Measurements from ENCODE around the gene VPS50. TPM values are rescaled to one million over a fixed set of nuclear protein-coding genes. Genes with fewer than 3 reads are reported as not detected.

VPS50 gene
- total and polyA plus RNA-seq, 10 of the 15 experiments (the other 5 are each of a cell fraction or from before 2014, with no cell fraction given): 4.0 to 22.0 (median 16.2) TPM

- peak; percentile 50; the same call in 1 of the 2 replicates for TF ChIP-seq ATF7 (IDR thresholded peaks at IDR 0.05; ENCODE audit: low read depth)
- TF ChIP-seq POU2F2 (IDR thresholded peaks at IDR 0.05; ENCODE audit: borderline replicate concordance, low read depth, low read length): peak; percentile 62; the same call in 1 of the 3 replicates
- TF ChIP-seq RELA (IDR thresholded peaks at IDR 0.05; ENCODE audit: borderline replicate concordance, partially characterized antibody): peak; percentile 94
- TF ChIP-seq USF1 (IDR thresholded peaks at IDR 0.05; ENCODE audit: borderline replicate concordance, extremely low read length, insufficient read depth, low read depth, low read length): peak; percentile 98
- TF ChIP-seq YBX1 (IDR thresholded peaks at IDR 0.05): no peak
- 0 out of 2 replicates have a peak, but pooled peaks have one; percentile 69 for TF ChIP-seq HDAC2 (IDR thresholded peaks at IDR 0.05)
- TF ChIP-seq, protein P1, sequence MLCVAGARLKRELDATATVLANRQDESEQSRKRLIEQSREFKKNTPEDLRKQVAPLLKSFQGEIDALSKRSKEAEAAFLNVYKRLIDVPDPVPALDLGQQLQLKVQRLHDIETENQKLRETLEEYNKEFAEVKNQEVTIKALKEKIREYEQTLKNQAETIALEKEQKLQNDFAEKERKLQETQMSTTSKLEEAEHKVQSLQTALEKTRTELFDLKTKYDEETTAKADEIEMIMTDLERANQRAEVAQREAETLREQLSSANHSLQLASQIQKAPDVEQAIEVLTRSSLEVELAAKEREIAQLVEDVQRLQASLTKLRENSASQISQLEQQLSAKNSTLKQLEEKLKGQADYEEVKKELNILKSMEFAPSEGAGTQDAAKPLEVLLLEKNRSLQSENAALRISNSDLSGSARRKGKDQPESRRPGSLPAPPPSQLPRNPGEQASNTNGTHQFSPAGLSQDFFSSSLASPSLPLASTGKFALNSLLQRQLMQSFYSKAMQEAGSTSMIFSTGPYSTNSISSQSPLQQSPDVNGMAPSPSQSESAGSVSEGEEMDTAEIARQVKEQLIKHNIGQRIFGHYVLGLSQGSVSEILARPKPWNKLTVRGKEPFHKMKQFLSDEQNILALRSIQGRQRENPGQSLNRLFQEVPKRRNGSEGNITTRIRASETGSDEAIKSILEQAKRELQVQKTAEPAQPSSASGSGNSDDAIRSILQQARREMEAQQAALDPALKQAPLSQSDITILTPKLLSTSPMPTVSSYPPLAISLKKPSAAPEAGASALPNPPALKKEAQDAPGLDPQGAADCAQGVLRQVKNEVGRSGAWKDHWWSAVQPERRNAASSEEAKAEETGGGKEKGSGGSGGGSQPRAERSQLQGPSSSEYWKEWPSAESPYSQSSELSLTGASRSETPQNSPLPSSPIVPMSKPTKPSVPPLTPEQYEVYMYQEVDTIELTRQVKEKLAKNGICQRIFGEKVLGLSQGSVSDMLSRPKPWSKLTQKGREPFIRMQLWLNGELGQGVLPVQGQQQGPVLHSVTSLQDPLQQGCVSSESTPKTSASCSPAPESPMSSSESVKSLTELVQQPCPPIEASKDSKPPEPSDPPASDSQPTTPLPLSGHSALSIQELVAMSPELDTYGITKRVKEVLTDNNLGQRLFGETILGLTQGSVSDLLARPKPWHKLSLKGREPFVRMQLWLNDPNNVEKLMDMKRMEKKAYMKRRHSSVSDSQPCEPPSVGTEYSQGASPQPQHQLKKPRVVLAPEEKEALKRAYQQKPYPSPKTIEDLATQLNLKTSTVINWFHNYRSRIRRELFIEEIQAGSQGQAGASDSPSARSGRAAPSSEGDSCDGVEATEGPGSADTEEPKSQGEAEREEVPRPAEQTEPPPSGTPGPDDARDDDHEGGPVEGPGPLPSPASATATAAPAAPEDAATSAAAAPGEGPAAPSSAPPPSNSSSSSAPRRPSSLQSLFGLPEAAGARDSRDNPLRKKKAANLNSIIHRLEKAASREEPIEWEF (IDR thresholded peaks at IDR 0.05; ENCODE audit: insufficient replicate concordance, low read depth, low read length): no peak
- no peak for TF ChIP-seq CHD1 (IDR thresholded peaks at IDR 0.05; ENCODE audit: low read depth, low read length)
- peak; percentile 75; the same call in 1 of the 2 replicates for TF ChIP-seq ZBTB40 (IDR thresholded peaks at IDR 0.05; ENCODE audit: borderline replicate concordance)
- TF ChIP-seq, protein P2, sequence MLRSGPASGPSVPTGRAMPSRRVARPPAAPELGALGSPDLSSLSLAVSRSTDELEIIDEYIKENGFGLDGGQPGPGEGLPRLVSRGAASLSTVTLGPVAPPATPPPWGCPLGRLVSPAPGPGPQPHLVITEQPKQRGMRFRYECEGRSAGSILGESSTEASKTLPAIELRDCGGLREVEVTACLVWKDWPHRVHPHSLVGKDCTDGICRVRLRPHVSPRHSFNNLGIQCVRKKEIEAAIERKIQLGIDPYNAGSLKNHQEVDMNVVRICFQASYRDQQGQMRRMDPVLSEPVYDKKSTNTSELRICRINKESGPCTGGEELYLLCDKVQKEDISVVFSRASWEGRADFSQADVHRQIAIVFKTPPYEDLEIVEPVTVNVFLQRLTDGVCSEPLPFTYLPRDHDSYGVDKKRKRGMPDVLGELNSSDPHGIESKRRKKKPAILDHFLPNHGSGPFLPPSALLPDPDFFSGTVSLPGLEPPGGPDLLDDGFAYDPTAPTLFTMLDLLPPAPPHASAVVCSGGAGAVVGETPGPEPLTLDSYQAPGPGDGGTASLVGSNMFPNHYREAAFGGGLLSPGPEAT (IDR thresholded peaks at IDR 0.05; ENCODE audit: low read depth): peak; percentile 100
- peak; percentile 73 for TF ChIP-seq POLR2A (IDR thresholded peaks at IDR 0.05; ENCODE audit: low read depth, low read length)
- TF ChIP-seq JUND (IDR thresholded peaks at IDR 0.05; ENCODE audit: low read depth, low read length): no peak
- TF ChIP-seq, protein P3, sequence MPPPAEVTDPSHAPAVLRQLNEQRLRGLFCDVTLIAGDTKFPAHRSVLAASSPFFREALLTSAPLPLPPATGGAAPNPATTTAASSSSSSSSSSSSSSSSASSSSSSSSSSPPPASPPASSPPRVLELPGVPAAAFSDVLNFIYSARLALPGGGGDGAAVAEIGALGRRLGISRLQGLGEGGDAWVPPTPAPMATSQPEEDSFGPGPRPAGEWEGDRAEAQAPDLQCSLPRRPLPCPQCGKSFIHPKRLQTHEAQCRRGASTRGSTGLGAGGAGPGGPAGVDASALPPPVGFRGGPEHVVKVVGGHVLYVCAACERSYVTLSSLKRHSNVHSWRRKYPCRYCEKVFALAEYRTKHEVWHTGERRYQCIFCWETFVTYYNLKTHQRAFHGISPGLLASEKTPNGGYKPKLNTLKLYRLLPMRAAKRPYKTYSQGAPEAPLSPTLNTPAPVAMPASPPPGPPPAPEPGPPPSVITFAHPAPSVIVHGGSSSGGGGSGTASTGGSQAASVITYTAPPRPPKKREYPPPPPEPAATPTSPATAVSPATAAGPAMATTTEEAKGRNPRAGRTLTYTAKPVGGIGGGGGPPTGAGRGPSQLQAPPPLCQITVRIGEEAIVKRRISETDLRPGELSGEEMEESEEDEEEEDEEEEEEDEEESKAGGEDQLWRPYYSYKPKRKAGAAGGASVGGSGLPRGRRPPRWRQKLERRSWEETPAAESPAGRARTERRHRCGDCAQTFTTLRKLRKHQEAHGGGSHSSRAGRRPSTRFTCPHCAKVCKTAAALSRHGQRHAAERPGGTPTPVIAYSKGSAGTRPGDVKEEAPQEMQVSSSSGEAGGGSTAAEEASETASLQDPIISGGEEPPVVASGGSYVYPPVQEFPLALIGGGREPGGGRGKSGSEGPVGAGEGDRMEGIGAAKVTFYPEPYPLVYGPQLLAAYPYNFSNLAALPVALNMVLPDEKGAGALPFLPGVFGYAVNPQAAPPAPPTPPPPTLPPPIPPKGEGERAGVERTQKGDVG (CRISPR knock-in tag; IDR thresholded peaks at IDR 0.05): no peak
These were observed at the start of gene VPS50 (continued) for GRCh38 chr7:93231799-93232672.
